GM12878 (cell line): ENCODE results near the gene SBK2. TPM values are rescaled to one million over a fixed set of nuclear protein-coding genes. Genes with fewer than 3 reads are reported as not detected.

Experiments
- ATAC-seq: fragments of 200-7000 bp; cut with Tn5 transposase; 3 replicates; pipeline ENCODE4 v1.9.1; 2020; ENCODE audit warnings: mild to moderate bottlenecking, moderate library complexity
- BruUV-seq: library from RNA; stranded (reverse); fragments of 400-500 nt; replicated peaks from 2 replicates; lab custom pipeline; 2021; lab: Mats Ljungman, UMichigan
- CTCF ChIA-PET: fragments of 300-600 bp; sonication (Branson Sonifier 250); formaldehyde crosslinking; extraction: SDS; loops from one replicate; lab custom pipeline; 2021; ENCODE audit warnings: inconsistent platforms; lab: Yijun Ruan, JAX
- POLR2A ChIA-PET: fragments of 350-600 bp; formaldehyde crosslinking; extraction: SDS; loops from one replicate; lab custom pipeline; 2021; ENCODE audit warnings: inconsistent platforms; lab: Charles Lee
- RAD21 ChIA-PET: fragments of 300-600 bp; sonication (Branson Sonifier 250); formaldehyde crosslinking; loops from one replicate; lab custom pipeline; 2023; ENCODE audit warnings: antibody characterized with exemption; ENCODE audit not compliant: unreplicated experiment; lab: Charles Lee
- SMC1A ChIA-PET: fragments of 300-600 bp; sonication (Branson Sonifier 250); formaldehyde crosslinking; loops from one replicate; lab custom pipeline; 2023; ENCODE audit not compliant: unreplicated experiment, uncharacterized antibody; lab: Charles Lee
- DNase-seq: peaks from one replicate; pipeline ENCODE4 v3.0.0-alpha.2; 2011; ENCODE audit warnings: low read depth, low spot score
- FAIRE-seq: peaks from 3 replicates; lab custom pipeline; 2011; peaks lifted over from hg19 to GRCh38; lab: Jason Lieb, UNC
- H2AFZ ChIP-seq: 2 replicates; pipeline ENCODE4 v1.6.0; 2011; ENCODE audit warnings: low read depth, low read length, control low read depth; ENCODE audit not compliant: control insufficient read depth
- H3K27ac ChIP-seq: 2 replicates; pipeline ENCODE4 v1.5.1; 2011; ENCODE audit warnings: control low read depth; ENCODE audit not compliant: control insufficient read depth, insufficient read depth
- H3K27me3 ChIP-seq, 2 experiments: replicated peaks in 1 of 2; 2 replicates each; pipeline versions ENCODE4 v1.6.0 to v1.6.1; 2011; ENCODE audit warnings: low read length in 1 of 2; ENCODE audit not compliant: control insufficient read depth in 2 of 2, insufficient read depth in 2 of 2
- H3K36me3 ChIP-seq, 2 experiments: 2 replicates each; pipeline ENCODE4 v1.5.1; 2011; ENCODE audit warnings: low read length in 1 of 2; ENCODE audit not compliant: control insufficient read depth in 2 of 2, insufficient read depth in 2 of 2
- H3K4me1 ChIP-seq: 2 replicates; pipeline ENCODE4 v1.6.1; 2011; ENCODE audit warnings: mild to moderate bottlenecking, low read length, moderate library complexity, mixed read lengths; ENCODE audit not compliant: control insufficient read depth, insufficient read depth
- H3K4me2 ChIP-seq: 2 replicates; pipeline ENCODE4 v1.6.0; 2011; ENCODE audit warnings: control low read depth; ENCODE audit not compliant: control insufficient read depth, insufficient read depth
- H3K4me3 ChIP-seq: fragments of 200-600 bp; sonication (generic); 2 replicates; pipeline ENCODE4 v1.5.1; 2016
- H3K79me2 ChIP-seq: 2 replicates; pipeline ENCODE4 v1.6.0; 2011; ENCODE audit warnings: low read length; ENCODE audit not compliant: control insufficient read depth, insufficient read depth
- H3K9ac ChIP-seq: 2 replicates; pipeline ENCODE4 v1.8.0; 2011; ENCODE audit warnings: low read length, control low read depth, mixed read lengths; ENCODE audit not compliant: control insufficient read depth, insufficient read depth
- H3K9me3 ChIP-seq: replicated peaks from 3 replicates; pipeline ENCODE4 v1.5.1; 2011; ENCODE audit warnings: mild to moderate bottlenecking, low read length; ENCODE audit not compliant: control insufficient read depth, insufficient read depth
- H4K20me1 ChIP-seq: 2 replicates; pipeline ENCODE4 v1.6.0; 2011; ENCODE audit not compliant: control insufficient read depth, insufficient read depth
- BACH1 ChIP-seq: fragments of 450-650 bp; IDR thresholded peaks from 2 replicates; pipeline ENCODE4 v1.6.1; 2017; ENCODE audit warnings: mild to moderate bottlenecking, borderline replicate concordance
- MYB ChIP-seq: fragments of 150-350 bp; IDR thresholded peaks from 2 replicates; pipeline ENCODE4 v1.6.1; 2014; ENCODE audit warnings: mild to moderate bottlenecking, low read depth, low read length, borderline replicate concordance
- WGBS: methylation state at CpG from one replicate; pipeline ENCODE4 v1.1.6; 2016; ENCODE audit warnings: low lambda C conversion rate; ENCODE audit not compliant: insufficient replicate concordance, insufficient coverage; ENCODE audit errors: missing lambda C conversion rate; 5-methylcytosine and 5-hydroxymethylcytosine counted together
- in situ Hi-C: fragments of 300-500 bp; cut with MboI; formaldehyde crosslinking; loops from 9 replicates; pipeline ENCODE4 v1.14.3; 2018; ENCODE audit warnings: mixed read lengths
- intact Hi-C: fragments of 100-400 bp; cut with micrococcal nuclease; formaldehyde crosslinking; loops from one replicate; pipeline ENCODE4 v1.14.2; 2022; ENCODE audit not compliant: unreplicated experiment
- polyA plus RNA-seq, 11 experiments: library from polyadenylated mRNA; depleted of rRNA in 4 of 11; unstranded in 6 of 11; stranded (reverse) in 5 of 11; fragments of >200 nt; fragmentation: Nextera tagmentation in 4 of 11; fragmentation: Illumina TruSeq in 1 of 11; extraction: Ambion mirVana in 4 of 11; extraction: Trizol in 1 of 11; gene quantifications; 1 replicate in 1 of 11; 2 replicates in 10 of 11; pipeline versions ENCODE4 v1.2.1 to v1.2.3, GENCODE V29; 2011 to 2016; ENCODE audit warnings: inconsistent platforms in 2 of 11, missing spikeins in 2 of 11, low read depth in 1 of 11
- total RNA-seq, 4 experiments: library from RNA; depleted of rRNA in 3 of 4; stranded (reverse); fragments of >200 nt in 3 of 4; fragmentation: Illumina TruSeq in 1 of 4; extraction: Trizol in 1 of 4; gene quantifications; 2 replicates each; pipeline versions ENCODE4 v1.2.1 to v1.2.3, GENCODE V29; 2013 to 2021

SBK2 gene
- total and polyA plus RNA-seq, 10 of the 15 experiments (the other 5 are each of a cell fraction or from before 2014, with no cell fraction given): not detected

GRCh38 chr19:55554741-55555152 lies 17.8 kb upstream of the SBK2 start:
- H2AFZ ChIP-seq: no peak overlapping the region
- SMC1A ChIA-PET: no interaction called here
- no peaks in the 10 kb centered on the region for H3K4me1 ChIP-seq
- no peaks in the 10 kb centered on the region for H3K36me3 ChIP-seq
- intact Hi-C loops: no loop called here
- H3K9ac ChIP-seq: no peak overlapping the region
- POLR2A ChIA-PET: interaction anchor here (0.6 kb wide), 1 partner anchor 70 kb away, joined by 4 read pairs; the partner anchor contains the start of gene ZNF784
- H3K27me3 ChIP-seq: peaks cover 0 to 5% of the 10 kb centered on the region in 2 experiments; a peak in 2 of 4 replicates
- in situ Hi-C loops: no loop called here
- no peaks in the 10 kb centered on the region for H3K9me3 ChIP-seq
- H3K4me3 ChIP-seq: no peak overlapping the region
- H3K27ac ChIP-seq: no peak overlapping the region
- BruUV-seq: no TSS peak
- no peak overlapping the region for H3K4me2 ChIP-seq
- no peak for DNase-seq
- no peaks in the 10 kb centered on the region for H3K79me2 ChIP-seq
- RAD21 ChIA-PET: no interaction called here
- ATAC-seq: no peak
- WGBS: 38% methylated on average over 8 of the region's 8 CpGs
- no peak for FAIRE-seq
- no peak for TF ChIP-seq MYB
- no peaks in the 10 kb centered on the region for H4K20me1 ChIP-seq
- CTCF ChIA-PET: no interaction called here

- DNase-seq (no peak), ATAC-seq (no peak), FAIRE-seq (no peak)
- Histone ChIP-seq H3K9me3 (no peaks in the 10 kb centered on the region), H3K9ac (no peak overlapping the region), H3K36me3 (no peaks in the 10 kb centered on the region), H4K20me1 (no peaks in the 10 kb centered on the region), H3K4me2 (no peak overlapping the region), H3K4me3 (no peak overlapping the region), H3K79me2 (no peaks in the 10 kb centered on the region), H2AFZ (no peak overlapping the region), H3K4me1 (no peaks in the 10 kb centered on the region), H3K27ac (no peak overlapping the region), H3K27me3 (peaks cover 0 to 7% of the 10 kb centered on the region in 2 experiments; a peak in 3 of 4 replicates)
- ChIA-PET SMC1A (no interaction called here), POLR2A (no interaction called here), RAD21 (no interaction called here), CTCF (no interaction called here)
- no TSS peak for BruUV-seq
- no peak for TF ChIP-seq BACH1
- intact Hi-C loops: no loop called here
- 48% methylated on average over 9 of the region's 9 CpGs for WGBS
- in situ Hi-C loops: no loop called here
These were observed 17.4 kb upstream of the SBK2 start for GRCh38 chr19:55554302-55554701.
